GM04503 (cell line): Measurements from ENCODE around the gene ZNF514.
A peak's percentile ranks its signal among the peaks of the same experiment; 100 is the strongest.
"Not testable (repeated sequence)": the region's sequence is repeated elsewhere in the genome, so short reads cannot be mapped to it uniquely, and the experiment has no call there.

Source experiments
- DNase-seq: peaks from one replicate; pipeline ENCODE4 v3.0.0-alpha.2; 2012; ENCODE audit warnings: low read depth

Gene ZNF514

DNA sequence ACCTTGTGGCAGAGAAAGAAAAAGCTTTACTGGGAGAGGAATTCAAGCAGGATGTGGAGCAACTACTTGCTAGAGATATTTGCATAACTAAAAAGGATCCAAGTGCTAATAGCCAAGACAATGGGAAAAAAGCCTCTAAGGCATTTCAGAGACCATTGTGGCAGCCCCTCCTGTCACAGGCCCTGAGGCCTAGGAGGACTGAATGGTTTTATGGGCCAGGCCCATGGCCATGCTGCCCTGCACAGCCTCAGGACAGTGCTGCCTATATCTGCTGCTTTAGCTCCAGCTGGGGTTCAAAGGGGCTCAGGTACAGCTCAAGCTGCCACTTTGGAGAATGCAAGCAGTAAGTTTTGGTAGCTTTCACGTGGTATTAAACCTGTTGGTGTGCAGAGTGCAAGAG, 20.9 kb downstream of the ZNF514 start:
- DNase-seq: no peak

GRCh38 chr2:95122197-95122551, 37.5 kb downstream of the ZNF514 start:
- peak; percentile 3 for DNase-seq

DNA sequence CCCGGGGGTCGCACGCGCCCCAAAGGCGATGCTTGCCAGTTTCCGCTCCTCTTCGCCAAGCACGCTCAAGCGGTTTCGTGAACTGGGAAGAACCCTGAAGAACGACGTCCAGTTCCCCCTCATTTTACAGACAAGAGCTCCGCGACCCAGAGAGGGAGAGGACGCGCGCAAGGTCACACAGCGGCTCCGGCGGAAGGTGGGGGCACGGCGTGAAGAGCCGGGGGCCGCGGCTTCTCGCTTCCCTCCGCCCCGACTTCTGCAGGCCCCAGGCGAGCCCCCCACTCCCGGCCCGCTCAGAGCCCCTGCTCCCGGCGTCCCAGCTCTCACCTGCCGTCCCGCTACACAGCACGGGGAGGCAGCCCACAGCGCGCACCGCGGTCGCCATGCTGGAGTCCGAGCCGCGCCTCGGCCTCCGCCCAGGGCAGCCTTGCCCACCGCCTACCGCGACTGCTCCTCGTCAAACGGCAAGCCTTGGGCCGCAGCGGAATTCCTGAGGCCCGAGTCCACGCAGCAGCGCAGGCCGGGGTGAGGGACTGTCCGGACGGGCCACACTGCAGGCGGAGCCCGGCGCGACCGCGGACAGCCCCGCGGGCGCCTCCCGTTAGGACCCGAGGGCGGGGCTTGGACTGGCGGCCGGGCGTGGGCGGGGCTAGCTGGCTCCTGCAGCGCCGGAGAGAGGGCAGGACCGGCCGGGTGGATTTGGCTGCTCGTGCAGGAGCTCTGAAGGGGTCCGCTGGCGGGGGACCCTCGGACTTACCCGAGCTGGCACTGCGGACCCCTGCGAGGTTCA, 38.0 kb downstream of the ZNF514 start, which contains the start of gene MRPS5:
Gene MRPS5, minus strand, starts transcription at position 402 of the 790 bp plus-strand sequence. Its CDS starts 17 bp downstream, at position 385.
- DNase-seq: peak; percentile 12

DNA sequence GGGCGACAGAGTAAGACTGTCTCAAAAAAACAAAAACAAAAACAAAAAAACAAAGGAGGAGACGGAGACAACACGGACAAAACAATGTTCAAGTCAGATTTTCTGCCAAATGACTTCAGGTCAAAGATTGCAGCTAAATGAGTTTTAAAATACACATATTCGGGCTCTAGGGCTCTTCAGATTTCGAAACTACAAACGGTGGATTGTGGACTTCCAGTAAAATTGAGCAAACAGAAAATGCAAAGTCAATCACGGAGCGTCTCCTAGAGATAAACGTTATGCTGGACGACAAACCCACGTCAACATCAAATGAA, 38.6 kb downstream of the ZNF514 start:
- peak; percentile 0 for DNase-seq

- peak; percentile 8 for DNase-seq
These were observed 44.2 kb downstream of the ZNF514 start for GRCh38 chr2:95115418-95115817.

- no peak for DNase-seq
These were observed 46.2 kb downstream of the ZNF514 start for GRCh38 chr2:95113464-95113863.

- no peak for DNase-seq
These were observed 49.3 kb downstream of the ZNF514 start for GRCh38 chr2:95110395-95110794.

DNA sequence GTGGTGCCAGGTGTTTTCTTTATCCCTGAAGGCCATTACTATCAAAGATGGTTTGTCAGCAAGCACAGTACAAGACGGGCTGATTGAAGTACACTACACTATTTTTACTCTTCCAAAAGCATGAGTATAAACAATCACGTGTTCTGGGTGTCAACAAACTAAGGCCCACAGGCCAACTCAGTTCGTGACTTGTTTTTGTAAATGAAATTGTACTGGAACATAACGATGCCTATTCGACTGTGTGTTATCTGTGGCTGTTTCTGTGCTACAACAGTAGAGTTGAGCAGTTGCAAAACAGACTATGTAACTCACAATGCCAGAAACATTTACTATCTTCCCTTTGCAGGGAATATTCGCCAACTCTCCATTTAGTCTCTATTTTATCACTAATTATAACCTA, 50.4 kb downstream of the ZNF514 start:
- no peak for DNase-seq

GRCh38 chr2:95106081-95106480, 53.6 kb downstream of the ZNF514 start:
- DNase-seq: no peak

DNA sequence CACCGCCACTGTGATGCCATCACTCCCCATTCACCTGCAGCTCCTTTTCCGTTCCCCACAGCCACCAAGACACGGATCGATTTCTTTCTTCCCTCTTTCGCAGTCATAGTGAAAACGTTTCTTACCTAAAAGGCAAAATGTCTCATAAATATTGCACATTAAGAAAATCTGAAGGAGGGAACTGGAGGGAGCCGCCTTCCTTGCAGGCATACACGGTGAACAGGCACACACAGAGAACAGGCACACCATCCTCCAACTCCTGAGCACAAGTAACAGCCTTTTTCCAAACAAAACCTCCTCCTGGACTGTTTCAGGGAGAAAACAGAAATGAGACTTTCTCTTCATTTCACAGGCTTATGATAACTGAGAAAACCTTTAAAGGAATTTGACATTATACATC, 55.0 kb downstream of the ZNF514 start:
- no peak for DNase-seq

- no peak for DNase-seq
These were observed 59.7 kb downstream of the ZNF514 start for GRCh38 chr2:95099910-95100309.

DNA sequence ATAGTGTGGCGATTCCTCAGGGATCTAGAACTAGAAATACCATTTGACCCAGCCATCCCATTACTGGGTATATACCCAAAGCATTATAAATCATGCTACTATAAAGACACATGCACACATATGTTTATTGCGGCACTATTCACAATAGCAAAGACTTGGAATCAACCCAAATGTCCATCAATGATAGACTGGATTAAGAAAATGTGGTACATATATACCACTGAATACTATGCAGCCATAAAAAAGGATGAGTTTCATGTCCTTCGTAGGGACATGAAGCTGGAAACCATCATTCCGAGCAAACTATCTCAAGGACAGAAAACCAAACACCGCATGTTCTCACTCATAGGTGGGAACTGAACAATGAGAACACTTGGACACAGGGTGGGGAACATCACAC, 61.4 kb downstream of the ZNF514 start:
- not testable (repeated sequence) for DNase-seq
